Thyroid gland (tissue), 4 donors: ENCODE data around the gene CCDC194.

Experiments used
- POLR2A ChIP-seq, 2 donors: fragments of 450-650 bp; IDR thresholded peaks; one replicate each; pipeline ENCODE4 v1.6.1; 2017; ENCODE audit warnings: antibody characterized with exemption in 2 of 2, mild to moderate bottlenecking in 2 of 2, moderate library complexity in 1 of 2
- TF ChIP-seq, protein P1 (sequence below), 6 experiments: fragments of 200-600 bp in 3 of 6; fragments of 450-650 bp in 3 of 6; sonication (generic) in 3 of 6; IDR thresholded peaks; one replicate each; pipeline ENCODE4 v1.5.1; 2016 to 2019; ENCODE audit warnings: antibody characterized with exemption in 6 of 6, mild to moderate bottlenecking in 2 of 6, inconsistent platforms in 1 of 6, moderate library complexity in 1 of 6

DNA sequence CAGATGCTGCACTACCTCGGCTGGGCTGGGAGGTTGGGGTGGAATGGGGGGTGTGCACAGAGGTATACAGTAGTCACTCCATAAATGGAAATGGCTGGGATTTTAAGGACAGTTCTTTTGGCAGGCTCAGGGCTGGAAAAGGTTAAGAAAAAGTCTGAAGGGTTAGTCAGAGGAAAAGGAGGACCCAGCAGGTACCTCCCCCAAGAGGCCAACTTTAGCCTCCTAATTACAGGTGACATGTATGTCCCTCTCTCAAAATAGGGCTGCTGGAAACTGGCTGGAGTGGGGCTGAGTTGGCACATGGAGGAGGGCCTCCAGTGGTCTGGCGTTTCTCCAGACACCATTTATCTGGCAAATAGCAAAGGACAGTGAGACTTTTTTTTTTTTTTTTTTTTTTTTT lies 994 bp downstream of the CCDC194 start:
- TF ChIP-seq, protein P1, sequence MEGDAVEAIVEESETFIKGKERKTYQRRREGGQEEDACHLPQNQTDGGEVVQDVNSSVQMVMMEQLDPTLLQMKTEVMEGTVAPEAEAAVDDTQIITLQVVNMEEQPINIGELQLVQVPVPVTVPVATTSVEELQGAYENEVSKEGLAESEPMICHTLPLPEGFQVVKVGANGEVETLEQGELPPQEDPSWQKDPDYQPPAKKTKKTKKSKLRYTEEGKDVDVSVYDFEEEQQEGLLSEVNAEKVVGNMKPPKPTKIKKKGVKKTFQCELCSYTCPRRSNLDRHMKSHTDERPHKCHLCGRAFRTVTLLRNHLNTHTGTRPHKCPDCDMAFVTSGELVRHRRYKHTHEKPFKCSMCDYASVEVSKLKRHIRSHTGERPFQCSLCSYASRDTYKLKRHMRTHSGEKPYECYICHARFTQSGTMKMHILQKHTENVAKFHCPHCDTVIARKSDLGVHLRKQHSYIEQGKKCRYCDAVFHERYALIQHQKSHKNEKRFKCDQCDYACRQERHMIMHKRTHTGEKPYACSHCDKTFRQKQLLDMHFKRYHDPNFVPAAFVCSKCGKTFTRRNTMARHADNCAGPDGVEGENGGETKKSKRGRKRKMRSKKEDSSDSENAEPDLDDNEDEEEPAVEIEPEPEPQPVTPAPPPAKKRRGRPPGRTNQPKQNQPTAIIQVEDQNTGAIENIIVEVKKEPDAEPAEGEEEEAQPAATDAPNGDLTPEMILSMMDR (IDR thresholded peaks at IDR 0.05): no peak
- no peak for TF ChIP-seq POLR2A (IDR thresholded peaks at IDR 0.05)
